HL-60 (cell line): ENCODE results near the gene ADD3.
A peak's percentile ranks its signal among the peaks of the same experiment; 100 is the strongest.
"Not testable (repeated sequence)": the region's sequence is repeated elsewhere in the genome, so short reads cannot be mapped to it uniquely, and the experiment has no call there.

Experiments used
- DNase-seq, 2 experiments: peaks; one replicate each; pipeline ENCODE4 v3.0.0-alpha.2; 2010 to 2020; ENCODE audit warnings: low read depth in 1 of 2, low spot score in 1 of 2
- H3K27ac ChIP-seq: fragments of 250-450 bp; sonication (Bioruptor Pico); replicated peaks from 2 replicates; pipeline ENCODE4 v1.5.1; 2020; ENCODE audit warnings: mild to moderate bottlenecking, moderate library complexity
- H3K27me3 ChIP-seq: fragments of 250-450 bp; sonication (Bioruptor Pico); 2 replicates; pipeline ENCODE4 v1.5.1; 2021; ENCODE audit warnings: mild to moderate bottlenecking, moderate library complexity; ENCODE audit not compliant: insufficient read depth, poor library complexity, severe bottlenecking
- H3K4me3 ChIP-seq: replicated peaks from 2 replicates; pipeline ENCODE4 v1.5.1; 2011; ENCODE audit warnings: mild to moderate bottlenecking, control low read depth, low read length; ENCODE audit not compliant: insufficient read depth
- CTCF ChIP-seq: IDR thresholded peaks from one replicate; pipeline ENCODE4 v1.5.1; 2011; ENCODE audit warnings: low read length, control low read depth, inconsistent platforms; ENCODE audit not compliant: insufficient read depth
- GABPA ChIP-seq: IDR thresholded peaks from 2 replicates; pipeline ENCODE4 v1.6.1; 2012; ENCODE audit warnings: low read depth
- POLR2AphosphoS5 ChIP-seq: IDR thresholded peaks from 2 replicates; pipeline ENCODE4 v1.6.1; 2012; ENCODE audit warnings: low read depth
- REST ChIP-seq: IDR thresholded peaks from 2 replicates; pipeline ENCODE4 v1.6.1; 2012; ENCODE audit warnings: low read depth; ENCODE audit not compliant: insufficient replicate concordance
- SPI1 ChIP-seq: IDR thresholded peaks from 2 replicates; pipeline ENCODE4 v1.6.1; 2012; ENCODE audit warnings: low read depth, mild to moderate bottlenecking, borderline replicate concordance

Gene ADD3

GRCh38 chr10:110045772-110046171 lies 38.0 kb downstream of the ADD3 start:
- TF ChIP-seq SPI1 (no peak), POLR2AphosphoS5 (no peak), CTCF (no peak), REST (no peak), GABPA (no peak)
- no peaks in the 10 kb centered on the region for H3K27me3 ChIP-seq
- no peak overlapping the region for H3K27ac ChIP-seq
- DNase-seq = no peak
- H3K4me3 ChIP-seq = no peak overlapping the region

GRCh38 chr10:110048145-110048544 lies 40.4 kb downstream of the ADD3 start:
- H3K27ac ChIP-seq, H3K27me3 ChIP-seq, DNase-seq, H3K4me3 ChIP-seq: not testable (repeated sequence)

GRCh38 chr10:110048781-110049180 lies 41.0 kb downstream of the ADD3 start:
- DNase-seq = no peak
- Histone ChIP-seq H3K27ac (no peak overlapping the region), H3K27me3 (no peaks in the 10 kb centered on the region), H3K4me3 (no peak overlapping the region)
- TF ChIP-seq REST = no peak
- no peak for TF ChIP-seq SPI1
- no peak for TF ChIP-seq GABPA
- TF ChIP-seq CTCF = no peak
- no peak for TF ChIP-seq POLR2AphosphoS5

GRCh38 chr10:110049889-110050591 lies 42.3 kb downstream of the ADD3 start:
- DNase-seq, H3K4me3 ChIP-seq, H3K27ac ChIP-seq, H3K27me3 ChIP-seq: not testable (repeated sequence)

GRCh38 chr10:110051487-110051886 lies 43.7 kb downstream of the ADD3 start:
- Histone ChIP-seq H3K4me3 (no peak overlapping the region), H3K27me3 (no peaks in the 10 kb centered on the region), H3K27ac (no peak overlapping the region)
- no peak for TF ChIP-seq CTCF
- peak; percentile 62 for TF ChIP-seq SPI1
- no peak for DNase-seq
